PC-9 (cell line): Measurements from ENCODE around the gene FCMR.

Experiments used
- CTCF ChIP-seq: fragments of 200-600 bp; sonication (generic); conservative IDR thresholded peaks from 2 replicates; pipeline ENCODE4 v1.6.1; 2017; ENCODE audit warnings: mixed run types, antibody characterized with exemption, mild to moderate bottlenecking, moderate library complexity
- EZH2 ChIP-seq: fragments of 200-600 bp; sonication (generic); IDR thresholded peaks from 2 replicates; pipeline ENCODE4 v1.8.0; 2017; ENCODE audit warnings: antibody characterized with exemption, low read depth

- TF ChIP-seq CTCF = no peak
- TF ChIP-seq EZH2 = no peak
Observed at GRCh38 chr1:206902702-206903101, 19.0 kb downstream of the FCMR start.
